OCI-M2 (cell line): ENCODE measurements around the gene PRR3.

Experiments
- DNase-seq: peaks from one replicate; lab custom pipeline; 2025; ENCODE audit not compliant: unreplicated experiment; lab: John Stamatoyannopoulos, UW

PRR3 gene

GRCh38 chr6:30570263-30570662 is 13.2 kb downstream of the PRR3 start:
- no peak for DNase-seq

GRCh38 chr6:30570740-30571074 is 13.6 kb downstream of the PRR3 start:
- no peak for DNase-seq

DNA sequence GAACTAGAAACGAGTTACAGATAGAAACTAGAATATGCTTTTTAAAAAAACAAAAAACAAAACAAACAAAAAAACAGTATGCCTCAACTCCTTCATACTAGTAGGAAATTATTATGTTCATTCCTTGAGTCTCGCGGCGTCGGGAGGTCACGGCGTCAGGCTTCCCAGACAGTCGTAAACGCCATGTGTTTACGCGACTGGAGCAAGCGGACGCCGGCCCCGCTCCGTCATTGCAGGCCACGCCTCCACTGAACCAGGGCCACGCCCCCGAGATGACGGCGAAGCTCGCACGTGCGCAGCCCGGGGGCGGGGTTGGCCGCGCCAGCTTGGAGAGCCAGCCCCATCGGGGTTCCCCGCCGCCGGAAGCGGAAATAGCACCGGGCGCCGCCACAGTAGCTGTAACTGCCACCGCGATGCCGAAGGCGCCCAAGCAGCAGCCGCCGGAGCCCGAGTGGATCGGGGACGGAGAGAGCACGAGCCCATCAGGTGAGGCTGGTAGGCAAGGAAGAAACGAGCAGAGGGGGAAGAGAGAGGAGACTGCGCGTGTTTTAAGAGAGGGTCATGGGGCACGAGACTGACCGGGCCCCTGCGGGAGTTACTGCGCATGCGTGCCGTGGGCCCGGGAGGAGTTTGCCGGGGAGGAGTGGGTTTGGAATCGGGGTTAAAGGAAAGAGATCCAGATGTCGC is 14.1 kb downstream of the PRR3 start, which contains the start of gene ABCF1:
Gene ABCF1, plus strand, starts transcription at position 368 of the 687 bp plus-strand sequence. Its CDS starts 46 bp downstream, at position 414.
- peak; percentile 89 for DNase-seq

- no peak for DNase-seq
Observed at GRCh38 chr6:30571762-30572082, 14.6 kb downstream of the PRR3 start.

DNA sequence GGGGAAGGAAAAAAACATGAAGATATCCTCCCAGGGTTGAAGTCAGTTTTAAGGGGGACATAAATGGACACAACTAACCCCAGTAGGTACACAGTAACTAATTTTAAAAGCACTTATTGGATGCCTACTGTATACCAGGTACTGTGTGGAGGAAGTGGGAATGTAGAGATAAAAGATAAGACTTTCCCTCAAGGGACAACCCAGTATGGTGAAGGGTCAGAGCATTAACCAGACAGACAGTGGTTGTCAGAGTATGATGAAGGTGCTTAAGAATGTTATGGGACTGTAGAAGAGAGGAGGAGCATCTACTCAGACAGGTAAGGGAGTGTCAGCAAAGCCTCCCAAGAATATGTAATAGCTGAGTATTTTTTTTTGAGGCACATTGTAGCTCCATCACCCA is 15.1 kb downstream of the PRR3 start:
- DNase-seq, result no peak

DNA sequence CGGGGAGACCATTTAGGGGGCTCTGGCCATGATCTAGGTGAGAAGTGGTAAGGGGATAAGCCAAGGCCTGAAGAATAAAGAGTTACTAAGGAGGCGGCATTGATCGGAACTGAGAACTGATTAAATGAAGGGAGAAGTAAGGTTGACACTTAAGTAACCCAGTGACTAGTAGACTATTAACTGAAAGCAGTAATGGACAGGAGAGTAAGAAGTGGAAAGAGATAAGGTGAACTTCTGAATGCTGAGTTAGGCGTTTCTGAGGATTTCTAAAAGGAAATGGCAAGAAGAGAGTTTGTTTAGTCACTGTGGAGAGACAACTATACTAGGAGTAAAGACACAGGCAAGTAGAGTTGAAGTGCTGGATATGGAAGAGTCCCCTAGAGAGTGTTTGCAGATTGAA is 16.0 kb downstream of the PRR3 start:
- no peak for DNase-seq

DNA sequence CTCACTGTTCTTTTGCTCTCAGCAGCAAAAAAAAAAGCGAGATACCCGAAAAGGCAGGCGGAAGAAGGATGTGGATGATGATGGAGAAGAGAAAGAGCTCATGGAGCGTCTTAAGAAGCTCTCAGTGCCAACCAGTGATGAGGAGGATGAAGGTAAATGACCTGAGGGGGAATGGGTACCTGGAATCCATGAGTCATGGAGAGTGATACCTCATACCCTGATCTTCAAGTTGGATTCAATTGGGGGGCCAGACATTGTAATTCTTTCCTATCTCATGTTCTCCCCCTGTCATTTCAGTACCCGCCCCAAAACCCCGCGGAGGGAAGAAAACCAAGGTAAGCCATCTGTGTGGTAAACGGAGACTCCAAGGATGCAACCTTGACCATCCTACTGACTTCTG is 21.0 kb downstream of the PRR3 start:
- no peak for DNase-seq

DNA sequence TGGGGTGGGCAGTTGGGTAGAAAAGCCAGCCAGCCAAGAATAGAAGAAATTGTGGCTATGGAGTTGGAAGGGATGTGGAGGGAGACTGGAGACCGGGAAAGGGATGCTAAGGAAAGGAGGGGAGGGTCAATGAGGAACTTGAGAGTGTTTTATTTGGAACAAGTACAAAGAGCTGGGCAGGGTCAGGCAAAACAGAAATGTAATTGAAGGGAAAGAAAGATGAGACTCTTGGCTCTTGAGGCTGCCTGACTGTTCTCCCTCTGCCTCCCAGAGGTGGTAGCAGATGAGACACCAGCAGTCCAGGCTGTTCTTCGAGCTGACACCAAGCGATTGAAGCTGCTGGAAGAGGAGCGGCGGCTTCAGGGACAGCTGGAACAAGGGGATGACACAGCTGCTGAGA is 26.8 kb downstream of the PRR3 start:
- no peak for DNase-seq

DNA sequence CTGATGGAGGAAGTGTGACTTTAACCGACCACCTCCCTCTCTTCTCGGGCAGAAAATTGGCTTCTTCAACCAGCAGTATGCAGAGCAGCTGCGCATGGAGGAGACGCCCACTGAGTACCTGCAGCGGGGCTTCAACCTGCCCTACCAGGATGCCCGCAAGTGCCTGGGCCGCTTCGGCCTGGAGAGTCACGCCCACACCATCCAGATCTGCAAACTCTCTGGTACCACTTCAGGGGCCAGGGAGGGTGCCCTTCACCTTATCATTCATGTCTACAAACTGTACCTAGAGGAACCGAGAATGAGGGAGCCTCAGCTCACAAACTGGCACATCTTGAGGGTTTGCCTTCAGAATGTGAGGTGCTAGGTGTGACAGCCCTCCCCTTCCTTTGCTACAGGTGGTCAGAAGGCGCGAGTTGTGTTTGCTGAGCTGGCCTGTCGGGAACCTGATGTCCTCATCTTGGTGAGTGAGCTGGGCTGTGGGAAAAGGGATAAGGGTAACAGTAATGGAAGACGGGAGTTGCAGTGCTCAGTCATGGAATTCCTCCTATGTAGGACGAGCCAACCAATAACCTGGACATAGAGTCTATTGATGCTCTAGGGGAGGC is 32.8 kb downstream of the PRR3 start:
- DNase-seq, result no peak

GRCh38 chr6:30590509-30590908 is 33.4 kb downstream of the PRR3 start:
- DNase-seq, result no peak

DNA sequence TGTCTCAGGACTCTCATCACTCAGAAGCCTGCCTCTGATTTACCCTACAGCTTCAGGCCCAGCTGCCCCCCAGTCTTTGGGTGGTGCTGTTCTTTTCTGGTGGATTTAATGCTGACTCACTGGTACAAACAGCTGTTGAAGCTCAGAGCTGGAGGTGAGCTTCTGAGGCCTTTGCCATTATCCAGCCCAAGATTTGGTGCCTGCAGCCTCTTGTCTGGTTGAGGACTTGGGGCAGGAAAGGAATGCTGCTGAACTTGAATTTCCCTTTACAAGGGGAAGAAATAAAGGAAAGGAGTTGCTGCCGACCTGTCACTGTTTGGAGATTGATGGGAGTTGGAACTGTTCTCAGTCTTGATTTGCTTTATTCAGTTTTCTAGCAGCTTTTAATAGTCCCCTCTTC is 33.9 kb downstream of the PRR3 start:
- no peak for DNase-seq

- no peak for DNase-seq
Observed at GRCh38 chr6:30592287-30592686, 35.2 kb downstream of the PRR3 start.

GRCh38 chr6:30597315-30598144 is 40.4 kb downstream of the PRR3 start:
- DNase-seq, result peak; percentile 49

DNA sequence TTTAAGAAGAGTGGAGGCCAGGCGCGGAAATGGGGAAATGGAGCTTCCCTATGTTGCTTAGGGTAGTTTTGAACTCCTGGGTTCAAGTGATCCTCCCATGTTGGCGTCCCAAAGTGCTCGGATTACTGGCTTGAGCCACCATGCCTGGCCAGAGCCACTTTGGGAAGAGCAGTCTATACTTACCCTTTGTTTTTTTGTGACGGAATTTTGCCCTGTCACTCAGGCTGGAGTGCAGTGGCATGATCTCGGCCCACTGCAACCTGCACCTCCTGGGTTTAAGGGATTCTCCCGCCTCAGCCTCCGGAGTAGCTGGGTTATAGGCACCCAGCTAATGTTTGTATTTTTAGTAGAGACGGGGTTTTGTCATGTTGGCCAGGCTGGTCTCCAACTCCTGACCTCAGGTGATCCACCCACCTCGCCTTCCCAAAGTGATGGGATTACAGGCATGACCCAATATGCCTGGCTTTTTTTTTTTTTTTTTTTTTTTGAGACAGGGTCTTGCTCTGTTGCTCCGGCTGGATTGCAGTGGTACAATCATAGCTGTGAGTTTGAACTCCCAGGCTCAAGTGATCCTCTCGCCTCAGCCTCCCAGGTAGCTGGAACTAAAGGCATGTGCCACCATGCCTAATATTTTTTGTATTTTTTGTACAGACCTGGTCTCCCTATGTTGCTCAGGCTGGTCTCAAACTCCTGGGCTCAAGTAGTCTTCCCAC is 42.0 kb downstream of the PRR3 start:
- no peak for DNase-seq

- DNase-seq, result no peak
Observed at GRCh38 chr6:30599625-30600324, 42.7 kb downstream of the PRR3 start.

DNA sequence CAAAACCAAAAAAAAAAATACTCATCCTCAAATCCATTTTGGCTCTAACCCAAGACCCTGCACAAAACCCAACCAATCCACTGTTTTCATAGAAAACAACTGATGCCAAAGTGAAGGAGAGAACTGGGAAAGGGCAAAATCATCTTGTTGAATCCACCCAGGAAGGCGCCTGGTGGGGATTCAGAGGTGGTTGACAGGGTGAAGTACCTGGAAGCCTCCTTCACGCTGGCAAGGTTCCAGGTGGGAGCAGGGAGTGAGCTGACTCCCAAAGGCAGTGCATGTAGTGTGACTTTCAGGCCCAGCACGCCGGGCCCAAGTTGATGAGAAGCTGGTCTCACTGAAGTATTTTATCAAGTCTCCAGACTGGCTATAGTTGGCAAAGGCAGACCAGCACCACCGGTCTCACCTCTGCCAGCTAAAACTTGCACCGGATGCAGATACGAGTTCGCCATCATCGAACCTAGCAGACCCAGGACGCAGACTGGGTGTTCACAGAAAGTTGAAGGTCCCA is 43.4 kb downstream of the PRR3 start:
- DNase-seq, result no peak

- no peak for DNase-seq
Observed at GRCh38 chr6:30601436-30601814, 44.3 kb downstream of the PRR3 start.

DNA sequence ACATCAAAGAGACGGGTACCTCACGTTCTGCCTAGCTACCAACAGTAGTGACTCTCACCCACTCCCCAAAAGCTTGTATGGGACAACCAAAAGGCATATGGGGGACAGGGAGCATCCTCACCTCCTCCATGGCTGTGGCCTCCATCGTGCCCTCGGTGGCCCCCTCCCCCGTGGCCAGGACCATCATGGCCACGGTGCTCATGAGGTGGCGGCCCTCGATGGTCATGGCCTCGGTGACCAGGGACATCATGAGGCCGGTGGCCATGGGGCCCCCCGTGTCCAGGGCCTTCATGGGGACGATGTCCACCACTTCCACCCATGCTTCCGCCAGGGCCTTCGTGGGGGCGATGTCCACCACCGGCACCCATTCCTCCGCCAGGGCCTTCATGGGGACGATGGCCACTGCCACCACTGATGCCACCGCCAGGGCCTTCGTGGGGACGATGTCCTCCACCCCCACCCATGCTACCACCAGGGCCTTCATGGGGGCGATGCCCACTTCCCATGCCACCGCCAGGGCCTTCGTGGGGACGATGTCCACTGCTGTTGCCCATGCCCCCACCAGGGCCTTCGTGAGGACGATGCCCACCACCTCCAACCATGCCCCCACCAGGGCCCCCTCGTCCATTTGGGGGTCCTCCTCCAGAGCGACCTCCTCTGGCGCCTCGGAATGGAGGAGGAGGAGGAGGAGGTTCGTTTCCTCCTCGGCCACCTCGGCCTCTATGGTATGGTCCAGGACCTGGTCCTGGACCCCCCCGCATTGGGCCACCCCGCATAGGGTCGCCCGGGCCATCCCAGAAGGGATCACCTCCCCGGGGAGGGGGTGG is 44.9 kb downstream of the PRR3 start:
- DNase-seq, result no peak

DNA sequence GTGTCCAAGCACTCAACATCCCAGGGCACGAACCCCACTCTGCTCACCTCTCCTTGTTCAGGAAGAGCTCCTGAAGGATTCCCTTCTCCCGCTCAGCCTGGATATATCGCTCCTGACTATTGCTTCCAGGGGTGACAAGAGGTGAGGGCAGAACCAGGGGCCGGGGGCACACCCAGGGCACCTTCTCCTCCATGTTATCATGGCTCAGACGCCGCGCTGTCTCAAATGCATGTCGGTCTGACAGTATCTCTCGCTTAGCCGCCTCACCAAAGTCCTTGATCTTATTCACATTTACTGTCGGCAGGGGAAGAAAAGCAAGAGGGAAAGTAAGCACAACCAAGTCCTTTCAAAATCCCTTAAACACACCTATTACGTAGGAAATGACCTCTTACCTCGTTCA is 46.9 kb downstream of the PRR3 start:
- no peak for DNase-seq

GRCh38 chr6:30610065-30610464 is 53.0 kb downstream of the PRR3 start:
- no peak for DNase-seq
